Panc1 (cell line): ENCODE measurements around the gene NCF1.

ENCODE experiments used
- POLR2AphosphoS5 ChIP-seq: IDR thresholded peaks from 2 replicates; pipeline ENCODE4 v1.6.1; 2012; ENCODE audit warnings: mild to moderate bottlenecking, low read depth, low read length, moderate library complexity
- SIN3A ChIP-seq: IDR thresholded peaks from 2 replicates; pipeline ENCODE4 v1.6.1; 2012; ENCODE audit warnings: low read depth, mild to moderate bottlenecking, low read length, moderate library complexity, borderline replicate concordance; ENCODE audit not compliant: insufficient read depth
- TF ChIP-seq, protein P1 (sequence below), 2 experiments: IDR thresholded peaks; 2 replicates each; pipeline ENCODE4 v1.6.1; 2011 to 2012; ENCODE audit warnings: low read depth in 2 of 2, control low read depth in 1 of 2, low read length in 1 of 2, mild to moderate bottlenecking in 1 of 2, moderate library complexity in 1 of 2; ENCODE audit not compliant: insufficient read depth in 1 of 2
- TF ChIP-seq, protein P2 (sequence below): fragments of 450-650 bp; IDR thresholded peaks from 2 replicates; pipeline ENCODE4 v1.5.1; 2017; ENCODE audit warnings: mild to moderate bottlenecking

DNA sequence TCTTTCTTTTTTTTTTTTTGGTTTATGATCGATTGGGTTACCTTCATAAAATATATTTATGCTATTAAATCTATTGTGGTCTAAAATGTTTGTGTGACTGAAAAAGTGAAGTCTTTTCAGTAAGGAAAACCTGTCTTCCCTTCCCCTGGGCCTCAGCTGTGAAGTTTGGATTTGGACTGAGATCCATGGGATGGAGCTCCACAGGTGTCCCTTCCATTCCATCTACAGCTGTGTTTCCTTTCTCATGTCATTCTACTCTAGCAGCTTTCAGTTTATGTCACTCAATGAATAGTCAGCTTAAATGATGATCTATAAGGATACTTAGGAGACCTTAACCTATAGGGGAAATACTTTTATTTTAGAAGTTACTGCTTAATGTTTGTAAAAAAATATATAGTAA is 48.0 kb upstream of the NCF1 start:
- TF ChIP-seq POLR2AphosphoS5, result no peak
- TF ChIP-seq, protein P1, sequence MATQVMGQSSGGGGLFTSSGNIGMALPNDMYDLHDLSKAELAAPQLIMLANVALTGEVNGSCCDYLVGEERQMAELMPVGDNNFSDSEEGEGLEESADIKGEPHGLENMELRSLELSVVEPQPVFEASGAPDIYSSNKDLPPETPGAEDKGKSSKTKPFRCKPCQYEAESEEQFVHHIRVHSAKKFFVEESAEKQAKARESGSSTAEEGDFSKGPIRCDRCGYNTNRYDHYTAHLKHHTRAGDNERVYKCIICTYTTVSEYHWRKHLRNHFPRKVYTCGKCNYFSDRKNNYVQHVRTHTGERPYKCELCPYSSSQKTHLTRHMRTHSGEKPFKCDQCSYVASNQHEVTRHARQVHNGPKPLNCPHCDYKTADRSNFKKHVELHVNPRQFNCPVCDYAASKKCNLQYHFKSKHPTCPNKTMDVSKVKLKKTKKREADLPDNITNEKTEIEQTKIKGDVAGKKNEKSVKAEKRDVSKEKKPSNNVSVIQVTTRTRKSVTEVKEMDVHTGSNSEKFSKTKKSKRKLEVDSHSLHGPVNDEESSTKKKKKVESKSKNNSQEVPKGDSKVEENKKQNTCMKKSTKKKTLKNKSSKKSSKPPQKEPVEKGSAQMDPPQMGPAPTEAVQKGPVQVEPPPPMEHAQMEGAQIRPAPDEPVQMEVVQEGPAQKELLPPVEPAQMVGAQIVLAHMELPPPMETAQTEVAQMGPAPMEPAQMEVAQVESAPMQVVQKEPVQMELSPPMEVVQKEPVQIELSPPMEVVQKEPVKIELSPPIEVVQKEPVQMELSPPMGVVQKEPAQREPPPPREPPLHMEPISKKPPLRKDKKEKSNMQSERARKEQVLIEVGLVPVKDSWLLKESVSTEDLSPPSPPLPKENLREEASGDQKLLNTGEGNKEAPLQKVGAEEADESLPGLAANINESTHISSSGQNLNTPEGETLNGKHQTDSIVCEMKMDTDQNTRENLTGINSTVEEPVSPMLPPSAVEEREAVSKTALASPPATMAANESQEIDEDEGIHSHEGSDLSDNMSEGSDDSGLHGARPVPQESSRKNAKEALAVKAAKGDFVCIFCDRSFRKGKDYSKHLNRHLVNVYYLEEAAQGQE (IDR thresholded peaks at IDR 0.05; ENCODE audit: insufficient read depth in 1 of 2, low read depth in 2 of 2, low read length in 1 of 2), result no peak
- TF ChIP-seq, protein P2, sequence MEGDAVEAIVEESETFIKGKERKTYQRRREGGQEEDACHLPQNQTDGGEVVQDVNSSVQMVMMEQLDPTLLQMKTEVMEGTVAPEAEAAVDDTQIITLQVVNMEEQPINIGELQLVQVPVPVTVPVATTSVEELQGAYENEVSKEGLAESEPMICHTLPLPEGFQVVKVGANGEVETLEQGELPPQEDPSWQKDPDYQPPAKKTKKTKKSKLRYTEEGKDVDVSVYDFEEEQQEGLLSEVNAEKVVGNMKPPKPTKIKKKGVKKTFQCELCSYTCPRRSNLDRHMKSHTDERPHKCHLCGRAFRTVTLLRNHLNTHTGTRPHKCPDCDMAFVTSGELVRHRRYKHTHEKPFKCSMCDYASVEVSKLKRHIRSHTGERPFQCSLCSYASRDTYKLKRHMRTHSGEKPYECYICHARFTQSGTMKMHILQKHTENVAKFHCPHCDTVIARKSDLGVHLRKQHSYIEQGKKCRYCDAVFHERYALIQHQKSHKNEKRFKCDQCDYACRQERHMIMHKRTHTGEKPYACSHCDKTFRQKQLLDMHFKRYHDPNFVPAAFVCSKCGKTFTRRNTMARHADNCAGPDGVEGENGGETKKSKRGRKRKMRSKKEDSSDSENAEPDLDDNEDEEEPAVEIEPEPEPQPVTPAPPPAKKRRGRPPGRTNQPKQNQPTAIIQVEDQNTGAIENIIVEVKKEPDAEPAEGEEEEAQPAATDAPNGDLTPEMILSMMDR, result no peak
- TF ChIP-seq SIN3A, result no peak
